Measurements from ENCODE around the gene TRIM33.
A peak's percentile ranks its signal among the peaks of the same experiment; 100 is the strongest.
"Not testable (repeated sequence)": the region's sequence is repeated elsewhere in the genome, so short reads cannot be mapped to it uniquely, and the experiment has no call there.

TRIM33 gene

DNA sequence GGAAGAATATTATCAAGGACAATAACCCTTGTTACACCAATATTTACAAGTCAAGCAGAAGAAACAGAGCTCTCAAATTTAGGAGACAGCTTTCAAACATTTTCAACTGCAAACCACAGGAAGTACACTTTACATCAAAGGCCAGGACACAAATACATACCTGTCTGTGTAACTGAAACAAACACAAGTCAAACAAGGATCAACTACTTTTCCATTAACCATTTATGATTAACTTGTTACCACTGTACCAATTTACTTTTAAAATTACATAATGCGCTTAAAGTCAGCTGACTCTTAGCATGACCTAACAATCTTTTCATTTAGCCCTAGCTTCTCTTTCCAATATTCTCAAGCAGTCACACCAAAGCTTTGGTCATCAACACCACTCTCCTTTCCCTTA, 43.5 kb downstream of the TRIM33 start:
- no peak for DNase-seq (ENCODE audit: low read depth, low spot score)

DNA sequence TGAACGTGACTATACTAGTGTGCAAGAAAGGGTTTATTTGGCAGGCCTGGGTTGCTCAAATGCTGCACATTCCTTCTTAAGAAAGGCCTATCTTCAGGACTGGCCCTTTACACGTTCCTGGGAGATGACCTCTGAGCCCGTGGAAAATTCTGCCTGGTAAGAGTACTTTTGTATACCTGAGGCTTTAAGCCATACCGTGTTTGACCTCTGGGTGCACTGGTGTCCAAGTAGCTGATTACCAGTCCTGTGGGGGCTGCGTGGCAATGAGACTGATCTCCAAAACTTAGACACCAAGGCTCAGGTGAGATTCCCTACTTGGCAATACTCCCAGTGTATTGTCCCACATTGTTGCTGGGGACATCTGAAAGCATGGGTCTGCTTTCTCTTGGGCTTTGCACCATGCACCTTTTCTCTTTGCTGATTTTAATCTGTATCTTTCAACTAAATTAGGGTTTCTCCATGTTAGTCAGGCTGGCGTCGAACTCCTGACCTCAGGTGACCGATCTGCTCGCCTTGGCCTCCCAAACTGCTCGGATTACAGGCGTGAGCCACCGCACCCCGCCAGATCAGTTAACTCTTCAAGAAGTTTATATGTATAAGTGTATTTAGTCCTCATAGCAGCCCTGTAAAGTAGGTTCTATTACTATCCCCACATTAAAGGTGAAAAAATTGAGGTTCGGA, 44.5 kb downstream of the TRIM33 start:
- DNase-seq (ENCODE audit: low read depth, low spot score), result no peak

DNA sequence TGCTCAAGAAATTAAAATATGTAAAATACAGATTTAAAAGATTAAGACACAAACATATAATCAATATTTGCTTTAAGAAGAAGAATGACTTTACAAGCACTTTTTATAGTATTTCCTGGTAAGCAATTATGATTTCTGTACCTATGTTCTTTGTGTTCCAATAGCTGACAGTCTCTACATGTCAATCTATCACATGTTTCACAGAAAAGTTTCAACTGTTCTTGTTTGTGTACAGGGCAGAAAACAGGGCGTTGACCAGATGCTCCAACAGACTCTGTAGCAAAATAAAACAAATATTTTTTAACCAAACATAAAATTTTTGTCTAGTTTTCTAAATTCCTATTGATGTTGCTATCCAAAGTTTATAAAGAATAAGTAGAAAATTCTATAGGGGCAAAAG, 48.0 kb downstream of the TRIM33 start:
- DNase-seq (ENCODE audit: low read depth, low spot score), result no peak

DNA sequence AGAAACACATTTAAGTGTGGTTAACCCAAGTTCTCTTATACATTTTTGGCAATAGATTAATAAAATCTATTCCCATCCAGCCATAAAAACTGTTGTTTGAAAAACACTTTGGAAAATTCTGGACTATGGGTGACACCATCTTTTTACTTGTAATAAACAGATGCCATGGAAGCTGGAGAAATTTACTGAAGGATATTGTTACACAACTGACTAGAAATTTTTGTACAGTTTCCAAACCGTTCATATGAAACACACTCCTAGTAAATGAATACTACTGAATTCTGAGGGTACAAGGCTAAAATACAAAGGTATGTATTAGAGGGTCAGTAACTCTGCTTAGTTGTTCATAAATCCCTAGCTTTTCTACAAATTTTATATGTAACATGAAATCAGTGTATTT, 48.7 kb downstream of the TRIM33 start:
- DNase-seq (ENCODE audit: low read depth, low spot score), result no peak

DNA sequence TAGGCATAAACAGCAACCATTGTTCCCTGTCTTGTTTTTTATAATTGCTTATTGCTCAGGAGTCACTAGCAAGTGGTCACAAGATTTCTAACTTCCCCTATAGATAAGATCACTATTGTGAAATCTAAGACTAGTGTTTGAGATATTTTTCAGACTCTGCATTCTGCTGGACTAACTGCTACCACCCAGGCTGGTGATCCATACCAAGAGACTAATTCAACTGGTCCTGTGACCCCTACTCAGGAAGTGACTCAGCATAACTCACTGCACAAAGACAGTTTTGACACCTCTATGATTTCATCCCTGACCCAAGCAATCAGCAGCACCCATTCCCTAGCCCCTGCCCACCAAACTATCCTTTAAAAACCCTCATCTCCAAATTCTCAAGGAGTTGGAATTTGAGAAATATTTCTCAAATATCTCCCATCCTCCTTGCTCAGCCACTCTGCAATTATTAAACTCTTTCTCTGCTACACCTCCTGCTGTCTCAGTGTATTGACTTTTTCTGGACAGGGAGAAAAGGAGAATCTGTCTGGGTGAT, 52.7 kb downstream of the TRIM33 start:
- peak; percentile 13 for DNase-seq (ENCODE audit: low read depth, low spot score)

DNA sequence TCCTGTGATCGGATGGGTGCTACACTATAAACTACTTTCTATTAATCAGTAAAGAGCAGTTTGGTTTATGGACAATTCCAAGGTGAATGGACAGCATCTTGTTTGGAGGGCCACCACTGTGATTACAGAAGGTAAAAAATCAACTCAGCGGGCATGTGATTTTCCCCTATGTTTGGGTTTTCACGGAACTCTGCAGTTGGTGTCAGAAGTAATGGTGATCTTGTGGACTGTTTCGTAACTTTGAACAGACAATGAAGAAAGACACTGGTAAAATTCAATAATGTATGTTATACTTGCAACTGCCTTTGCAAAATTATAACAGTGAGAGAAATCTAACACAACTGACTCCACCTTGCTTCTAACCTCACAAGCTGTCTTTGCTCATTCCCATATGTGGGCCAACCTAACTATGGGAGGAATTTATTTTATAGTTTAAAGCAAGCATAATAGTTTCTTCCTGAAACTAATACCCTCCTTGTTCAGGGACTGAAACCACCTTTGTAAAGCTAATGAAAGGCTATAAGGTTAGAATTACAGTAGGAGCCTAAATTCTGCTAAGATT, 53.2 kb downstream of the TRIM33 start:
- DNase-seq (ENCODE audit: low read depth, low spot score), result no peak

DNA sequence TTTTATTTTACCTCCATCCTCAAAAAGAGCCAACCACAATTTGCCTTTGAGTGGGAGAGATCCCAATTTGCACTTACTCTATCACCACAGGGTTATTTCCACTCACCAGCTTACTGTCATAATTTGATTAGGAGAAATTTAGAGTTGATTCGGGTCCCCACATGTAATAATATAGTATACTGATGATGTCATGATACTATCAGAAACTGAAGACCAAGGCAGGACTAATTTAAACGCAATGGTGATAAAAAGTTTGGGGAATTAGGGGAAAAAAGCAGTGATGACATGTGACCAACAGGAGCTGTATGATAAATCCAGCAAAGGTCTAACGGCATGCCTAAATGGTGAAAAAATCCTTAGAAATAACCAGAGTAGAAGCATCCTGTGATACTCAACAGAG, 54.4 kb downstream of the TRIM33 start:
- no peak for DNase-seq (ENCODE audit: low read depth, low spot score)

DNA sequence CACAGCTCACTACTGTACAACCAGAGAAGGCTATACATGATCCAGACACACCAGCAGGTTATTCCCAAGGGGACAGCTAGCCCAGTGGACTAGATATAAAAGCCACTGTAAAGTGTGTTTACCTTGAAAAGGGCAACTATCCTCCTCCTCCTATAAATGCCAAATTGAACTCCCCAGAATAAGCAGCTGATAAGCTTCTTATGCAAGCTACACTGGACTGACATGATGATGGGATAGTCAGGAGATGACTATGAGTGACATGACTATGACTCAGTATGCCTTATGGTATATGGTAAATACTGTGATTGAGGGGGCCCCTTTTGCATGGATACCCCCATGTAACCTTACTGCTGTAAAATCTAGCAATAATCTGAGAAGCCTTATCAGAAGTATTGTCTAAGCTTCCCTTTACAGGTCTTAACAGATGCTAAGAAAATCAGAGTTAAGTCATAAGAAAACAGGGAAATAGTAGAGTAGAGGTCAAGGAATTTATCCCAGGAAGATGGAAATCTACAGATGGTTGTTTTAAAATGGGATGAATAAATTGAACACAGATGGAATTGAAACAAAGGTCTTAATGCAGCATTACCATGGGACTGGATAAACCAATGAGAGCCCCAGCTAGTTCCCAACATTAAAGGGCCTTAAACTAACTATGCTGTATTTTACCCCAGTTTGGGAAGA, 55.8 kb downstream of the TRIM33 start:
- DNase-seq (ENCODE audit: low read depth, low spot score), result no peak

DNA sequence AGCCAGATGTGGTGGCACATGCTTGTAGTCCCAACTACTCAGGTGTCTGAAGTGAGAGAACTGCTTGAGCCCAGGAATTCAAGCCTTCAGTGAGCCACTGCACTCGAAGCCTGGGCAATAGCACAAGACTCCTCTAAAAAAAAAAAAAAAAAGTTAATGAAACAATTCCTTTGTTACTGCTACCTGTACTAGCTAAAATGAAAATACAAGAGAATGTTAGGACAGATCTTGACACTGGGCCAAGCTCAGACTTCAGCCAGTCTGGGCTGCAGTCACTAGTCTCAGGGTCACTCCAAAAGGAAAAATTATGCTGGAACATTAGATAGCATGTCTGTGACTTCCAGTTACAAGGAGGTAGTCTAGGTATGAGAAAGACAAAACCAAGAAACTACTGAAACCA, 56.5 kb downstream of the TRIM33 start:
- DNase-seq (ENCODE audit: low read depth, low spot score), result no peak

DNA sequence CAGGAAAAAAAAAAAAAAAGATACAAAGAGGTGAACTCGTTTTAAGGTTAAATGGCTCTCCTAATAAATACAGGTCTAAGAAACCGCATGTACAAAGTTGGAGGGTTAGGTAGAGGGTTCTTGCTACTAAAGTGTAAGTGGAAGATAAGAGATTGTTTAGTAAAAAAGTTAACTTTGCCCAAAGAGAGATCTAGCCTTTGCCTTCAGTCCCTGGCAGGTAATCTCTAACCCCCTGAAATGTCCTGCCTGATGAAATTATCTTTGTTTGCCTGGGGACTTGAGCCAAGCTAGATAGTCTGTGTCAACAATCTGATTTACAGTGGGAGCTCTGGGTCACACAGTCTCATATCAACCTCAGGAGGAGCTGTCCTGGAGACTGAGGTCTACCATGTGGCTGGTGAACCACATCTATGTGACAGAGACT, 57.6 kb downstream of the TRIM33 start:
- no peak for DNase-seq (ENCODE audit: low read depth, low spot score)

DNA sequence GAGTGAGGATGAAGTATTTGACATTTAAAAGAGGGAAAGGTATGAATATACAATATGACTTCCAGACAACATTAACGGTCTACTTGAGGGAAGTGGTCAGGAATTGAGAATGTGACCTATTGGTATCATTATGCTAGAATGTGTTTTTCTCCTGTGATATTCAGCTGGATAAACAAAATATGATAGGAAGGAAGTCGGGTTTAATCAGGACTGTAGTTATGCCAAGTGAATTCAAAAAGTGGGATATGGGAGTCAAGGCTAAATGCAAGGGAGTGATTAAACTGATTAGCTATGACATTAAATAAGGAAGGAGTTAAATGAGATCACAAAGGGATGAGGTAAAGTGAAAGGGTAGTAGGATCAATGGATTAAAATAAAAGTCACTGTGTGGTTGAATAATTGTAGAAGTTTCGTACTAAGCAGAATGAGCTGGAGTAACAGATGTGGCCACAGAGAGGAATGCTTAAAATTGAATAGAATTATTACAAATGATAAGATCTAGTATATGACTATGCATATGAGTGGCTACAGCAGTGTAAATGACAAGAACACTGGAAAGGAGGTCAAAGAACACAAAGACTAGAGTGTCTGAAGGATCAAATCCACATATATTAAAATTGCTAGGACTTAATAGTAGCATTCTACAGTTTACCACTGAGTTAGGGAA, 62.5 kb downstream of the TRIM33 start:
- DNase-seq (ENCODE audit: low read depth, low spot score), result no peak

DNA sequence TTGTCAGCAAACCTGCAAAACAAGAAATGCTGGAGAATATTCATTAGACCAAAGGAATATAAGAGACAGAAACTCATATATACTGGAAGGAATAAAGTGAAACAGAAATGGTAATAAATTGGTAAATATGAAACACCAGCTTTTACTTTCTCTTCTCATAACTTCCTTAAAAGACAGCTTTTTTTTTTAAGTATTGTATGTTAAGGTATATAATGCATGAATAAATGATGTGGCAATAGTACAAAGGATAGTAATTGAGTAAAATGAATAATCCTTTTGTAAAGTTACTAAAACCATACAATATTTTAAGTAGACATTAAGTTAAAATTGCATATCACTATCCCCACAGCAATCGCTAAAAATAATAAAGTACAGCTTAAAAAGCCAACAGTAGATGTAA, 64.8 kb downstream of the TRIM33 start:
- no peak for DNase-seq (ENCODE audit: low read depth, low spot score)

DNA sequence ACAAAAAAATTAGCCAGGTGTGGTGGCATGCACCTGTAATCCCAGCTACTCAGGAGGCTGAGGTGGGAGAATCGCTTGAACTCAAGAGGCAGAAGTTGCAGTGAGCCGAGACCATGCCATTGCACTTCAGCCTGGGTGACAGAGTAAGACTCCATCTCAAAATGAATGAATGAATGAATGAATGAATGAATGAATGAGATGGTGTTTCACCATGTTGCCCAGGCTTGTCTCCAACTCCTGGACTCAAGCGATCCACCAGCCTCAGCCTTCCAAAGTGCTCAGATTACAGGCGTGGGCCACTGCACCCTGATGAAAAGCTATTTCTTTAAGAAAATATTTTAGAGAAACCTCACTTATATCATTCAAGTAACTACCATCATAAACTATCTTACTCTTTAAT, 67.8 kb downstream of the TRIM33 start:
- DNase-seq (ENCODE audit: low read depth, low spot score), result not testable (repeated sequence)

DNA sequence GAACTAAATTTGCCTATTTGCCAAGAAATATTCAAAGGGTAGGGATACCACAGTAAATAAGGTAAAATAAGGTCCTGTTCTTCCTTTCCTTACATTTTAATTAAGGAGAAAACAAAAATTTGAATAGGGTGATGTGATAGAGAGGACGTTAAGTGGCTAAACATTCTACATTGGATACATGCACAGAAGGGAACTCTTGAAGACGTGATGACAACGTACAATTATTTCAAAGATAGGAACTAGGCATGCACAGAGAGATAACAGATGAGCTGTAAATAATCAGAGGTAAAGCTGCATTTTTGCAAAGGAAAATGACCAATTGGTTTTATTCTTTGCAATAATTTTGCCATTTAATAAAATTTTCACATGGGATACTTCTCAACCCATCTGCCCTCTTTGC, 69.7 kb downstream of the TRIM33 start:
- DNase-seq (ENCODE audit: low read depth, low spot score), result no peak

DNA sequence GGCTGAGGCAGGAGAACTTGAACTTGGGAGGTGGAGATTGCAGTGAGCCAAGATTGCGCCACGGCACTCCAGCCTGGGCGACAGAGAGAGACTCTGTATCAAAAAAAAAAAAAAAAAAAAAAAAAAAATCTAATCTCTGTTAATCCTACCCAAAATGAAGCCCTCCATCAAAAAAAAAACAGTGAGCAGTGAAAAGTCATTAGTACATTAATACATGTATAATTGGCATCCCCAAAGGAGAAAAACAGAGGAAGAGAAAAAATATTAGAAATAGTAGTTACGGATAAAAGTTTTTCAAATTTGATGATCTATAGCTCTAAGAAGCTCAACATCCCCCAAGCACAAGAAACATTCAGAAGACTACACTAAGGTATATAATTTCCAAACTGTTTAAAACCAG, 71.6 kb downstream of the TRIM33 start:
- no peak for DNase-seq (ENCODE audit: low read depth, low spot score)

DNA sequence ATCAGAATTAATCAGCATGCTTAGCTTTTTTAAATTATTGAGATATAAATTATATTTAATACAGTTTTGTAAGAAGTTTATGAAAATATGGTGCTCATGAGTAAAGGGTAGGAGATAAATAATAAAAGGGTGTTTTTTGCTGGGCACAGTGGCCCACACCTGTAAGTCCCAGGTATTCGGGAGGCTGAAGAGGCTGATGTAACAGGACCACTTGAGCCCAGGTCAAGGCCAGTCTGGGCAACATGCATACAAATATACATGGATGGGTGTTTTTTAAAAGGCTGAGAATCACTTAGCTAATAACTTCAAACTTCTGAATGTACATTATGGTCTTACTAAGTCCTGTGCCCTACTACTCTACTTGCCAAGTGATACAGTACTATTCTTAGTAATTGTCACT, 73.2 kb downstream of the TRIM33 start:
- DNase-seq (ENCODE audit: low read depth, low spot score), result no peak

DNA sequence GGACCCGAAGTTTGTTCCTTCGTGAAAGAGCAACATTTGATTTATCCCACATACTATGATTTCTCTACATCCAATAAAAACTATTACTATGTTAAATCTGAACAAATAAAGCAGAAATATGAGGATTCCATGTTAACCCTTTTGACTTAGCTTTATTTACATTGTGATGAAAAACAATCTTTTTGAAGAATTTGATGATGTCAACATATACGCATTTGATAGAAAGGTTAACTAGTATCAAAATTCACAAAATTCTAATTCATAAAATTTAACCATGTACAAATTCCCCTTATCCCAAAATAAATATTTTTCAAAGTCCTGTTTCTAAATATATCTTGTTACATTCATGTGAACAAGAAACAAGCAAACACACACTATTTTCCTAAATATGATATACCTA, 74.2 kb downstream of the TRIM33 start:
- no peak for DNase-seq (ENCODE audit: low read depth, low spot score)

DNA sequence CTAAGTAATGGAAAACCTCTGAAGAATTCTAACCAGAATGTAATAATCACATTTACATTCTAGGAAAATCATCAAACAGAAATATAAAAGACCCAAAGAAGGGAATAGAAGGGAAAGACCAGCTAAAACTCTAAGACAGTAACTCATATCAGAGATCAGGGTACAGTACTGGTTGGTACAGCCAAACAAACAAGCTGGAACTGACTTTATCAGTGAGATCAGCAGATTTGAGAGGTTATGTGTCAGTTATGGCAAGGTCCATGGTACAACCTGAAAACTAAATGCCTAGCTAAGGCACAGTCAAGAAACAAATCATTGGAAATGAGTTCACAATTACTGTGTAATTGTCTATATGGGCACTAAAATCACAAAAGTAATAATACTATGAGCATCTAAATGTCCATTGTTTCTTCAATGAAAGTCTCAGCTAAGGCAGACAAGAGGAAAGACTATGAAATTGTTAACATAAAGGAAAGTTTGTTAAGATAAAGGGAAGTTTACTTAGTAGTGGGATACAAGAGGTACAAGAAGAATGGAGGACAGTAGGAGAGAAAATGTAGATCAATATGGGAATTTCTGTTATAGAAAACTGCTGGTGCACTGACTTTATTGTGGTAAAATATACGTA, 75.8 kb downstream of the TRIM33 start:
- DNase-seq (ENCODE audit: low read depth, low spot score), result peak; percentile 1

DNA sequence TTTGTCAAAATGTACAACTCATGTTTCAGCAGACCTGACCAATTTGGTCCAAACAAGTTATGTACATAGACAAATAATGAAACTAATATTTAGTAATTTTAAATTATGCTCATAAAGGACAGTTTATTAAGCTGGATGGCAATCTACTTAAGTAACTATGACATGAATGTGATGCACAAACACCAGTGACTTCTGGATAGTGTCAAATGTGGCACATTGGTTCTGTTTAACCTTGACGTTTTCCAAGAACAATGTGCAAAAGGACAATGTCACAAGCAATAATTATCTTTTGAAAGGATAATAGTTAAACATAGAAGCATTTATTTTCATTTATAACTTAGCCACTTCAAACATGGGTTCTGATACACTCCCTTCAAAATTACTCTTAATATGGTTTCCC, 80.0 kb downstream of the TRIM33 start:
- DNase-seq (ENCODE audit: low read depth, low spot score), result no peak

DNA sequence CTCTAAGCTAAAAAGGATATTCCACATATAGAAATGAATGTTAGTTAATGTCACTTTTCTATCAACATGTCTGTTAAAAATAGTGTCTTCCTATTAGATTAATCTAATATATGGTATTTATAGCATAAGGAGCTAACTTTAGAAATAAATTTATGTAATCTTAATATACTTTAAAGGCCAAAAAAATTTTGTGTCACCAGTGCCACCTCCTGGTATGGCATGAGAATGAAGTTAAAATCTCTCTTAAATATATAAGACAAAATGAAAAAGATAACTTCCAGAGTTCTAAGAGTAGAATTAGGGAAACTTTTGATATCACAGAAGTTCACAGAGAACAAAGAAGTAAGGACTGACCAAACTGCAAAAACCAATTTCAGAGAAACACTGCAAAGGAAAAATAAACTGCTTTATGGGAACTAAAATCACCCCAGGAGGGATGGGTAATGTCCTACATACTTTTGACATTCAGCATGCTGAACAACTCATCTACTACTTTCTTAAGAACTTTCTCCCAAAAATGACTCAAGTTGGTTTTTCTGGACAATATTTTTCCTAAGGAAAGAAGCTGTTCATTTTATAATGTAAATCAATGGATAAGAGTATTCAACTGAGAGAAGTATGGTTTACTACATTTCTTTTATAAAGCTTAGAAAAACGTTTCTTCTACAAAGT, 82.8 kb downstream of the TRIM33 start:
- DNase-seq (ENCODE audit: low read depth, low spot score), result peak; percentile 25

DNA sequence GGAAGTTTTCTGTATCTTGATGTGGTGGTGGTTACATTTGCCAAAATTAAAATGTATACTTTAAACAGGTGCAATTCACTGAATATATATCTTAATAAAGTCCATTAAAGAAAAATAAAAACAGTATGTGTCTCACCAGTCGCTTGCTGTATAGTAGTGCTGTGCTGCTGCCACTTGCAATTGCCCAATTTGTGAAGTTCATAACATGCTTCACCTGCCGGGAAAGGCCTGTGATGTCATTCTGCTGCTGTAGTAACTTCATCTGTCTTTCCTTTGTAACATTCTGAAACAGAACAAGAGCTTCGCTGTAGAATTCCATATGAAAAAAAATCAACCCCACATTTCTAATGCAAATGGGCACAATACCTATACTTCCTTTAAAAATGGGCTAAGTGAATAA, 83.4 kb downstream of the TRIM33 start:
- DNase-seq (ENCODE audit: low read depth, low spot score), result no peak

Measured in astrocyte of the hippocampus (primary cell).